ENCODE results near the gene RAX. TPM values are rescaled to one million over a fixed set of nuclear protein-coding genes. Genes with fewer than 3 reads are reported as not detected.

The RAX gene
- total and polyA plus RNA-seq, 2 of the 8 experiments (the other 6 are each of a cell fraction or from before 2014, with no cell fraction given), result 0.12 to 0.52 TPM

Other genes starting within 250 kb of the RAX start
- 59.3 and 64.7 TPM in 2 replicates for gene SEC11C, start 133.6 kb downstream of the RAX start, total RNA-seq (2021; fragmentation: NEBNext Ultra II Directional; extraction: Animal tissue kit (Norgen Biotek cat#: 25700))
- 27.1 and 31.5 TPM in 2 replicates for gene SEC11C, start 133.6 kb downstream of the RAX start, polyA plus RNA-seq (2011; rRNA removed)
- gene GRP, start 53.3 kb downstream of the RAX start, total RNA-seq (2021; fragmentation: NEBNext Ultra II Directional; extraction: Animal tissue kit (Norgen Biotek cat#: 25700)), result not detected in 2 replicates
- gene GRP, start 53.3 kb downstream of the RAX start, polyA plus RNA-seq (2011; rRNA removed), result not detected in 2 replicates
- not detected in 2 replicates for gene CPLX4, start 45.2 kb upstream of the RAX start, total RNA-seq (2021; fragmentation: NEBNext Ultra II Directional; extraction: Animal tissue kit (Norgen Biotek cat#: 25700))
- gene CPLX4, start 45.2 kb upstream of the RAX start, polyA plus RNA-seq (2011; rRNA removed), result not detected in 2 replicates
- 69.7 and 73.6 TPM in 2 replicates for gene LMAN1, start 85.8 kb upstream of the RAX start, total RNA-seq (2021; fragmentation: NEBNext Ultra II Directional; extraction: Animal tissue kit (Norgen Biotek cat#: 25700))
- 17.5 and 20.3 TPM in 2 replicates for gene LMAN1, start 85.8 kb upstream of the RAX start, polyA plus RNA-seq (2011; rRNA removed)